Measurements from ENCODE around the gene LHX3.

Gene LHX3

DNA sequence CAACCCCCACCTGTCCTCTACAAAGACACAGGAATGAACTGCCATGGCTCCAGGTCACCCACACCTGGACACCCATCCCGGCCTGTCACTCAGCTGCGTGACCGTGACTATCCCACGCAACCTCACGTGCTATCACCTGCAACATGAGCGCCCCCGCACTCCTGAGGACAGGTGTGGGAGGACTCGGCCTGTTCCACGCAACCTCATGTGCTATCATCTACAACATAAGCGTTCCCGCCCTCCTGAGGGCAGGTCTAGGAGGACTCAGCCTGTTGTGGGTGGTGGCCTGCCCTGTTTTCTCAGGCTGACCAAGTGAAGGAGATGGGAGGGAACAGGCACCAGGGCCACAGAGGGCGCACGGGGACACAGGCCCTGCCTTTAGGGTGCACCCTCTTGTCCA lies 36.6 kb upstream of the LHX3 start:
- peaks cover 16 to 52% (median 47%) of the 10 kb centered on the region in 4 experiments for H3K4me1 ChIP-seq (ENCODE audit: control extremely low read depth in 1 of 4, control insufficient read depth in 4 of 4, insufficient read depth in 4 of 4, low read length in 3 of 4)
- DNase-seq: no peak
- CTCF ChIA-PET: interaction anchor here (1.0 to 1.9 kb wide), 4 partner anchors 13 to 71 kb away, joined by 3 to 7 read pairs (median 3); no protein-coding TSS in a partner anchor

DNA sequence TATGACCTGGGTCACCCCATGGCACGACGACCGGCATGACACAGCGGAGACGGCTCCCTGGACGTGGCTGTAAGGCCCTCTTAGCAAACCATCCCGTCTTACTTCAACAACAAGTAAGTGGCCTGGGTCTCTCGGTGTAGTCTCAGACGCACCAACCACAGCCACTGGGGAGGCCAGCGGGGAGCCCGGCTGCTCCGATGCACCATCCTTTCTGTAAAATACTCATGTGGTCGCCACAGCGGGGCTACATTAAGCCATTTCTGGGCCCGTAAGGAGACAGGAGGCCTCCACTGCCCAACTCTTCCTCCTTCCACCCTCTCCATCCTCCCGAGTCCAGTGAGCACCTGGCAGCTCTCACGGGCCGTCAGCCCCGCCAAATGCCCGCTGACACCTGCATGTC lies 36.0 kb upstream of the LHX3 start:
- no peaks in the 10 kb centered on the region for H3K9me3 ChIP-seq (ENCODE audit: control extremely low read depth in 1 of 5, control insufficient read depth in 4 of 5, insufficient read depth in 2 of 5, low read depth in 1 of 5, low read length in 4 of 5)
- H3K27me3 ChIP-seq (replicated peaks in 2 of 5; ENCODE audit: control insufficient read depth in 4 of 5, insufficient read depth in 5 of 5, low read length in 4 of 5): no peaks in the 10 kb centered on the region
- no peak overlapping the region for H3K27ac ChIP-seq (ENCODE audit: insufficient read depth in 1 of 2, low read depth in 1 of 2, low read length in 2 of 2, poor library complexity in 1 of 2, severe bottlenecking in 2 of 2)
- peaks cover 13 to 48% (median 45%) of the 10 kb centered on the region in 4 experiments for H3K4me1 ChIP-seq (ENCODE audit: control extremely low read depth in 1 of 4, control insufficient read depth in 4 of 4, insufficient read depth in 4 of 4, low read length in 3 of 4)
- 94% methylated on average over 17 of the region's 20 CpGs for WGBS (ENCODE audit: insufficient coverage)
- ChIA-PET POLR2A (no interaction called here), CTCF (interaction anchor here (1.3 kb wide), 1 partner anchor 12 kb away, joined by 3 read pairs; no protein-coding TSS in a partner anchor)
- no peak for DNase-seq
- H3K36me3 ChIP-seq (ENCODE audit: control insufficient read depth in 4 of 4, insufficient read depth in 4 of 4, low read length in 3 of 4): peaks cover 2 to 30% (median 9%) of the 10 kb centered on the region in 4 experiments
- H3K4me3 ChIP-seq (ENCODE audit: control insufficient read depth in 1 of 7, extremely low read depth in 1 of 7, insufficient read depth in 4 of 7, low read depth in 2 of 7, low read length in 6 of 7): no peak overlapping the region

More for the DNA sequence above, 36.6 kb upstream of the LHX3 start:
- POLR2A ChIA-PET: no interaction called here
- Histone ChIP-seq H3K9me3 (ENCODE audit: control extremely low read depth in 1 of 5, control insufficient read depth in 4 of 5, insufficient read depth in 2 of 5, low read depth in 1 of 5, low read length in 4 of 5) (no peaks in the 10 kb centered on the region), H3K27me3 (replicated peaks in 2 of 5; ENCODE audit: control insufficient read depth in 4 of 5, insufficient read depth in 5 of 5, low read length in 4 of 5) (no peaks in the 10 kb centered on the region), H3K36me3 (ENCODE audit: control insufficient read depth in 4 of 4, insufficient read depth in 4 of 4, low read length in 3 of 4) (peaks cover 2 to 24% (median 4%) of the 10 kb centered on the region in 4 experiments), H3K4me3 (ENCODE audit: control insufficient read depth in 1 of 7, extremely low read depth in 1 of 7, insufficient read depth in 4 of 7, low read depth in 2 of 7, low read length in 6 of 7) (no peak overlapping the region), H3K27ac (ENCODE audit: insufficient read depth in 1 of 2, low read depth in 1 of 2, low read length in 2 of 2, poor library complexity in 1 of 2, severe bottlenecking in 2 of 2) (no peak overlapping the region)
- 97% methylated on average over 12 of the region's 13 CpGs for WGBS (ENCODE audit: insufficient coverage)

DNA sequence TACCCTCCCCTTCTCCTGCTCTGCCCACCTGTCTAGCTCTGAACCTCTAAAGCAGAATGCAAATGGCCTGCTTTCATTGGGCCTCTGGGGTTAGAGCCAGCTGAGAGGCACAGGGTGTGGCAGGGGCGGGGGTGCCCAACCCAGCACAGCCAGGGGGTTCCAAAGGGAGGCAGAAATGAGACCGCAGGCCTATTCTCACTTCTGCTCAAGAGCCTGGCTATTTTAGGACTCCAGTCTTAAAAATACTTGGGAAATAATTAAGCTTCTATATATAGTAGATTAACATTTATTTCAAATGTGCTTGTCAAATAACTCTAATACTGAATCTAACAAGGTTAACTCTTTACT lies 35.0 kb upstream of the LHX3 start:
- WGBS (ENCODE audit: insufficient coverage): 83% methylated on average over 1 of the region's 2 CpGs
- Histone ChIP-seq H3K36me3 (ENCODE audit: control insufficient read depth in 4 of 4, insufficient read depth in 4 of 4, low read length in 3 of 4) (peaks cover 2 to 39% (median 15%) of the 10 kb centered on the region in 4 experiments), H3K27me3 (replicated peaks in 2 of 5; ENCODE audit: control insufficient read depth in 4 of 5, insufficient read depth in 5 of 5, low read length in 4 of 5) (no peaks in the 10 kb centered on the region), H3K4me1 (ENCODE audit: control extremely low read depth in 1 of 4, control insufficient read depth in 4 of 4, insufficient read depth in 4 of 4, low read length in 3 of 4) (peaks cover 12 to 44% (median 42%) of the 10 kb centered on the region in 4 experiments), H3K9me3 (ENCODE audit: control extremely low read depth in 1 of 5, control insufficient read depth in 4 of 5, insufficient read depth in 2 of 5, low read depth in 1 of 5, low read length in 4 of 5) (no peaks in the 10 kb centered on the region), H3K4me3 (ENCODE audit: control insufficient read depth in 1 of 7, extremely low read depth in 1 of 7, insufficient read depth in 4 of 7, low read depth in 2 of 7, low read length in 6 of 7) (no peak overlapping the region), H3K27ac (ENCODE audit: insufficient read depth in 1 of 2, low read depth in 1 of 2, low read length in 2 of 2, poor library complexity in 1 of 2, severe bottlenecking in 2 of 2) (no peak overlapping the region)
- DNase-seq: no peak
- CTCF ChIA-PET: interaction anchor here (0.8 to 1.1 kb wide), 3 partner anchors 11 to 18 kb away, joined by 3 to 5 read pairs (median 3); no protein-coding TSS in a partner anchor
- POLR2A ChIA-PET: interaction anchor here (0.6 kb wide), 1 partner anchor 222 kb away, joined by 3 read pairs; no protein-coding TSS in a partner anchor

- Histone ChIP-seq H3K27me3 (replicated peaks in 2 of 5; ENCODE audit: control insufficient read depth in 4 of 5, insufficient read depth in 5 of 5, low read length in 4 of 5) (no peaks in the 10 kb centered on the region), H3K4me1 (ENCODE audit: control extremely low read depth in 1 of 4, control insufficient read depth in 4 of 4, insufficient read depth in 4 of 4, low read length in 3 of 4) (peaks cover 9 to 41% (median 38%) of the 10 kb centered on the region in 4 experiments), H3K36me3 (ENCODE audit: control insufficient read depth in 4 of 4, insufficient read depth in 4 of 4, low read length in 3 of 4) (peaks cover 2 to 44% (median 18%) of the 10 kb centered on the region in 4 experiments), H3K4me3 (ENCODE audit: control insufficient read depth in 1 of 7, extremely low read depth in 1 of 7, insufficient read depth in 4 of 7, low read depth in 2 of 7, low read length in 6 of 7) (no peak overlapping the region), H3K9me3 (ENCODE audit: control extremely low read depth in 1 of 5, control insufficient read depth in 4 of 5, insufficient read depth in 2 of 5, low read depth in 1 of 5, low read length in 4 of 5) (no peaks in the 10 kb centered on the region), H3K27ac (ENCODE audit: insufficient read depth in 1 of 2, low read depth in 1 of 2, low read length in 2 of 2, poor library complexity in 1 of 2, severe bottlenecking in 2 of 2) (no peak overlapping the region)
- no peak for DNase-seq
- ChIA-PET CTCF (interaction anchor here (0.8 to 1.1 kb wide), 3 partner anchors 10 to 18 kb away, joined by 3 to 5 read pairs (median 3); no protein-coding TSS in a partner anchor), POLR2A (interaction anchor here (1.1 kb wide), 1 partner anchor 10 kb away, joined by 3 read pairs; no protein-coding TSS in a partner anchor)
- 93% methylated on average over 25 of the region's 25 CpGs for WGBS (ENCODE audit: insufficient coverage)
Measured at GRCh38 chr9:136239135-136239982, 34.4 kb upstream of the LHX3 start.

DNA sequence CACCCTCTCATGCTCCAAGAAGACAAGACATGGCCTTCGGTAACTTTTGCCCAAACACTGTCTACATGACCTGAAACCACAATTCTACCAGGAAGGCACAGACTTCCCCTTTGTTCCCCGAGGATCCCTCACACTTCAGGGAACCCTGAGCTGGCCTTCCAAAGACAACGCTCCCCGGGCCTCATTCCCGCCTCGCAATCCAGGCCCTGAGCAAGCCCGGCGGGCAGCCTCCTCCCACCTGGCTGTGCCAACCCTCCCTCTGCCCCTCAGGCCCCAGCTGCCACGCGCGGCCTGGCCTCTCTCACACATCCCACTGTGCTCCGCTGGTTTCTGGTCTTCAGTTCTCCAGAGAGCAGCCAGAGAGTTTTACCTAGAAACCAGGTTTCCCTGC lies 33.4 kb upstream of the LHX3 start:
- 61% methylated on average over 12 of the region's 12 CpGs for WGBS (ENCODE audit: insufficient coverage)

GRCh38 chr9:136237486-136238341 lies 32.8 kb upstream of the LHX3 start:
- Histone ChIP-seq H3K4me3 (ENCODE audit: control insufficient read depth in 1 of 7, extremely low read depth in 1 of 7, insufficient read depth in 4 of 7, low read depth in 2 of 7, low read length in 6 of 7) (peak overlapping the region in 1 of 7 experiments; percentile 20), H3K4me1 (ENCODE audit: control extremely low read depth in 1 of 4, control insufficient read depth in 4 of 4, insufficient read depth in 4 of 4, low read length in 3 of 4) (peaks cover 0 to 41% (median 41%) of the 10 kb centered on the region in 4 experiments), H3K27ac (ENCODE audit: insufficient read depth in 1 of 2, low read depth in 1 of 2, low read length in 2 of 2, poor library complexity in 1 of 2, severe bottlenecking in 2 of 2) (peak overlapping the region in 1 of 2 experiments; percentile 59), H3K9me3 (ENCODE audit: control extremely low read depth in 1 of 5, control insufficient read depth in 4 of 5, insufficient read depth in 2 of 5, low read depth in 1 of 5, low read length in 4 of 5) (no peaks in the 10 kb centered on the region), H3K36me3 (ENCODE audit: control insufficient read depth in 4 of 4, insufficient read depth in 4 of 4, low read length in 3 of 4) (peaks cover 2 to 39% (median 18%) of the 10 kb centered on the region in 4 experiments), H3K27me3 (replicated peaks in 2 of 5; ENCODE audit: control insufficient read depth in 4 of 5, insufficient read depth in 5 of 5, low read length in 4 of 5) (no peaks in the 10 kb centered on the region)
- POLR2A ChIA-PET: no interaction called here
- CTCF ChIA-PET: no interaction called here
- DNase-seq: peak; percentile 77 to 97 (median 95)
- 77% methylated on average over 30 of the region's 32 CpGs for WGBS (ENCODE audit: insufficient coverage)

More for the DNA sequence above, 33.4 kb upstream of the LHX3 start:
- DNase-seq: no peak
- CTCF ChIA-PET: no interaction called here
- POLR2A ChIA-PET: interaction anchor here (1.1 kb wide), 1 partner anchor 9 kb away, joined by 3 read pairs; no protein-coding TSS in a partner anchor
- Histone ChIP-seq H3K9me3 (ENCODE audit: control extremely low read depth in 1 of 5, control insufficient read depth in 4 of 5, insufficient read depth in 2 of 5, low read depth in 1 of 5, low read length in 4 of 5) (no peaks in the 10 kb centered on the region), H3K27ac (ENCODE audit: insufficient read depth in 1 of 2, low read depth in 1 of 2, low read length in 2 of 2, poor library complexity in 1 of 2, severe bottlenecking in 2 of 2) (peak overlapping the region in 1 of 2 experiments; percentile 59), H3K36me3 (ENCODE audit: control insufficient read depth in 4 of 4, insufficient read depth in 4 of 4, low read length in 3 of 4) (peaks cover 2 to 41% (median 18%) of the 10 kb centered on the region in 4 experiments), H3K4me1 (ENCODE audit: control extremely low read depth in 1 of 4, control insufficient read depth in 4 of 4, insufficient read depth in 4 of 4, low read length in 3 of 4) (peaks cover 0 to 41% (median 38%) of the 10 kb centered on the region in 4 experiments), H3K4me3 (ENCODE audit: control insufficient read depth in 1 of 7, extremely low read depth in 1 of 7, insufficient read depth in 4 of 7, low read depth in 2 of 7, low read length in 6 of 7) (peak overlapping the region in 1 of 7 experiments; percentile 20), H3K27me3 (replicated peaks in 2 of 5; ENCODE audit: control insufficient read depth in 4 of 5, insufficient read depth in 5 of 5, low read length in 4 of 5) (no peaks in the 10 kb centered on the region)

Data from common myeloid progenitor, CD34-positive (primary cell).